GM20431 (cell line): Measurements from ENCODE around the gene RPL32.
"Not testable (repeated sequence)": the region's sequence is repeated elsewhere in the genome, so short reads cannot be mapped to it uniquely, and the experiment has no call there.

ENCODE experiments used
- in situ Hi-C: fragments of 300-500 bp; cut with MseI, MboI; formaldehyde crosslinking; loops from one replicate; pipeline ENCODE4 v1.15.0; 2020; ENCODE audit warnings: low sequenced_read_pairs; ENCODE audit not compliant: unreplicated experiment

Gene RPL32

DNA sequence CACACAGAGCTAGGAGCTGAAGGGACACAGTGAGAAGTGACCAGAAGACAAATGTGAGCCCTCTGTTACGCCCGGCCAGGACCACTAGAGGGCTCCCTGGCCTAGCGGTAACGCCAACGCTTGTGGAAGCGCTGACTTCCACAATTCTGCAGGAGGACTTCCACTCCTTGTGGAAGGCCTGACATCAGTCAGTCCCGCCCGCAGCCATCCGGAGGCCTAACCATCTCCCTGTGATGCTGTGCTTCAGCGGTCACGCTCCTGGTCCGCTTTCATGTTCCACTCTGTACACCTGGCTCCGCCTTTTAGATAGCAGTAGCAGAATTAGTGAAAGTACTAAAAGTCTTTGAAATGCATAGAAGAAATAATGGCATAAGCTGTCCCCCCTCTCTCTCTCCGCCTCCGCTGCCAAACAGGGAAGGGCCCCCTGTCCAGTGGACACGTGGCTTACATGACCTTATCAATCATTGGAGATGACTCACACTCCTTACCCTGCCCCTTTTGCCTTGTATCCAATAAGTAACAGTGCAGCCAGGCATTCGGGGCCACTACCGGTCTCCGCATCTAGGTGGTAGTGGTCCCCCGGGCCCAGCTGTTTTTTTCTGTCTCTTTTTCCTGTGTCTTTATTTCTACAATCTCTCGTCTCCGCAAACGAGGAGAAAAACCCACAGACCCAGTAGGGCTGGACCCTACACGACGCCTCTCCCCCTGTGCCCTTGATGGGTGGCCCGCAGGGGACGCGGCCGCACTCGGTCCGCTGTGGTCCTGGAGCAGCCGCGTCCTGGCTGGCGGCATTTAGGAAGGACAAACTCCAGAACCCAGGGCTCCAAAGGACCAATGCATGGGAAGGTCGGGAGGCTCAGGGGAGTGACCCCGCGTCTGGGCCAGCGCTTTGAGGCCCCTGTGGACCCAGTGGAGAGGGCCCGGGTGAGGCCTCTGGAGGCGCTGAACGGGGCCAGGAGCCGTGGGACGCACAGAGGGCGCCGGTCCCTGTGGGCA lies 27.0 kb upstream of the RPL32 start:
- in situ Hi-C loops = no loop called here

DNA sequence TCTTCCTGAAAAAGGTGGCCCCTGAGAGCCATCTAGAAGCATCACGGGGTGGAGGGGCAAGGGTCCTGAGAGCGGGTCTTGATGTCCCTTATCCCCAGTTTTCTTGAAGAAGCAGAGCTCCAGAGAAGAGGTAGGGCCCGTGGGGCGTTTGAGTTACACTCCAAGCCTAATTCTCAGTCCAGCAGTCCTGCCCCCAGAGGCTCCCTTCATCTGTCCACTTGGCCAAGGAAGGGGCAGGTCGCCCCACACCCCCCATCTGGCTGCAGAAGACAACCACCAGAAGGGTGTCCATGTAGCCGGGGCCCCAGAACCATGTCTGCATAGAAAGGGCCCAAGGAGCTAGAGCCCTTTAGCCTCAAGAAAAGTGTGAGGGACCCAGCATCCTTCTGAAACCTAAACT lies 25.5 kb upstream of the RPL32 start:
- in situ Hi-C loops = no loop called here

DNA sequence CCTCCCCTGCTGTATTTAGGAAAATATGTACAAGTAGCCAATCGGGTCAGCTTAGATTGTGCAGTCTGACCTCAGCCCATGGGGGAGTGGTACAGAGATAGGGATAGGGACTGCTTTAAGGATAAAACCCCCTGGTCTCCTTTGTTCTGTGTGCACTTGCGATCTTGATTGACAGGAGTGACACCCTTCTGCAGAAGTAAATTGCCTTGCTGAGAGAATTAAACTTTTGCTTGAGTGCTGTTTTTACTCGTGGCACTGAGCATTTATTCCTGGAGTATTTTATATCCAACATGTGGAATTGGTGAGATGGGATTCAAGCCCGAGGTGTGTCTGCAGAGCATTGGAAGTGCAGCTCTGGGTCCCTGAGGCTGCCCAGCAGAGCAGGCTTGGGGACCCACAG lies 23.9 kb upstream of the RPL32 start:
- in situ Hi-C loops = no loop called here

DNA sequence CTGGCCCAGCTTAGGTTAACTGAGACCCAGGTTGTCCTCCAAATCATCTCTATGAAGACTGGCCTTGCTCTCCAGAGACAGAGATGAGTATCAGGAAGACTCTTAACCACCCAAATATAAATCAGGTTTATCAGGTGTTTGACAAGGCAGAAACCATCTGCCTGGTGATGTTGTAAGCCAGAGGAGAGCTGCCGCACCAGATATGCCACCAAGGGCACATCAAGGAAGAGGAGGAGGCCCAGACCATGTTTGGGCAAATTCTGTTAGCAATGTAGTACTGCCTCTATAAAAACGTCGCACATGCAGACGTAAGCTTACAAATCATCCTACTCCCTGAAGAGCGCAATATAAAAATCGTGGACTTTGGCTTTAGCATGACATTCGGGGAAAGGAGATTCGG lies 21.0 kb upstream of the RPL32 start:
- in situ Hi-C loops = no loop called here

DNA sequence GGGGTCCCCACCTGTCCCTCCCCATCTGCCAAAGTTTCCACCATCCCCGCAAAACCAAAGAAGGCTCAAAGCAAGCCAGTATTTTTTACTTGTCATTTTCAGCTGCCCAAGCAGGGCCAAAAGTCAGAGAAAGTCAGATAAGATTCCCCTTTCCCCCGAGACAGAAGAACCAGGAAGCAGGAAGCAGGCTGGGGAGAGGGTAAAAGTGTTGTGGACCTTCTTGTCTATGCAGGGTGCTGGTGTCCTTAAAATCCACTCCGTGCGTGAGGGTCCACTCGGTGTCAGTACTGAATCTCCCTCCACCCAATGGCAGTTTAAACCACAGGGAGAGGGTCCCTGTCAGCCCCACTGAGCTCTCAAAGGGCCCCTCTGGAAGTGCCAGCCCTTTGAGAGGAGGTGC lies 20.2 kb upstream of the RPL32 start:
- in situ Hi-C loops = no loop called here

DNA sequence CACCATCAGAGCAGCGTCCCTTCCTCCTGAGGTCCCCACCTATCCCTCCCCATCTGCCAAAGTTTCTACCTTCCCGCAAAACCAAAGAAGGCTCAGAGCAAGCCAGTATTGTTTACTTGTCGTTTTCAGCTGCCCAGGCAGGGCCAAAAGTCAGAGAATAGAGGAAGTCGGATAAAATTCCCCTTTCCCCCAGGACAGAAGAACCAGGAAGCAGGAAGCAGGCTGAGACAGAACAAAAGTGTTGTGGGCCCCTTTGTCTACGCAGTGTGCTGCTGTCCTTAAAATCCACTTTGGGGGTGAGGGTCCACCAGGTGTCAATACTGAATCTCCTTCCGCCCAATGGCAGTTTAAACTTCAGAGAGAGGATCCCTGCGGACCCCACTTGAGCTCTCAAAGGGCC lies 18.5 kb upstream of the RPL32 start:
- in situ Hi-C loops = no loop called here

DNA sequence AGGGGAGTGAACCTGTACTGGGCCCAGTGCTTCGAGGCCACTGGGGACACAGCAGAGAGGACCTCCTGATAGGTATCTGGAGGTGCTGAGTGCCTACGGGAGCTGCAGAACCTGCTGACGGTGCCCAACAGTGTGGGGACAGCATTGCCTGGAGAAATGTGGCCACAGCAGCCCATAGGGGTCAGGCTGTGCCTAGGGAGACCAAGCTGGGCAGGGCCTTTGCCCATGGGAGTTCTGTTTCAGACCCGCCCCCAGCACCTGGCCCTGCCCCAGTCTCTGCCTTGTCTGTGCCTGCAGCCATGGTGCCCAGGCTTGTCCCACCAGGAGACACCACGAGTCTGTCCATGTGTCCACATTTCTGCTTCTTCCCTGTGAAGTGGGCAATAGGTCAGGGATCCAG lies 15.3 kb upstream of the RPL32 start:
- in situ Hi-C loops = no loop called here

DNA sequence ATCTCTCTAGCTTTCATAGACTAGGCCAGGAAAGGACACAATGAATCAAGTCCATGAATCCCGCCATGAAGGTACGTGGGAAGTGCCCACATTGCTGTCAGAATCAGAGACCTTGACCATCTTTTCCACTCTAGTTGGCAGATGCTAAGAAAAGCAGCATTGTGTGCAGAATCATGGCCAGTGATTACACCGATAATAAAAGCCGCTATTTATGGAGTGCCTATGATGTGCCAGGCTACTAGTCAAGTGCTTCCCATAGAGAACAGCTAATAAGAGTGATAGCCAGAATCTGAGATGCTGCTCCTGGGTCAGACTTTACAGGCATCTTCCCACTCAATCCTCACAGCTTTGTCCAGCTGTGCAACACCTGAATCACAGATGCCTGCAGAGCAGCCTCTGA lies 13.2 kb upstream of the RPL32 start:
- in situ Hi-C loops = no loop called here

DNA sequence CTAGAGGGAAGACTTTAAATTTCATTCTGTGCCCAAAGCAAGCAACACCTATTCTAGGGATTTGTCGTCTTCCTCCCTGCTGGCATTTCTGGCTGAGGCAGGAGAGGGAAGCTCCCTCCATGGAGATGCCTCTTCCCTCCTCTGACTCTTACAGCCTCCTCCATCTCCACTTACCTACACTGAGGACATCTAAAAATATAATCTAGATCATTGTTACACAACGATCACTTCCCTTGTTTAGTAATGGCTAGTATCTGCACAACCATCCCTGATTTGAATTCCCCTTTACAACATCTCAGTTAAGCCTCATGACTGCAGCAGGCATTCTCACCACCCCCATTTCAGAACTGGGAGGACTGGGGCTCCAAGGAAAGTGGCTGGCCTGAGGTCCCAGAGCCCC lies 12.5 kb upstream of the RPL32 start:
- in situ Hi-C loops = not testable (repeated sequence)

DNA sequence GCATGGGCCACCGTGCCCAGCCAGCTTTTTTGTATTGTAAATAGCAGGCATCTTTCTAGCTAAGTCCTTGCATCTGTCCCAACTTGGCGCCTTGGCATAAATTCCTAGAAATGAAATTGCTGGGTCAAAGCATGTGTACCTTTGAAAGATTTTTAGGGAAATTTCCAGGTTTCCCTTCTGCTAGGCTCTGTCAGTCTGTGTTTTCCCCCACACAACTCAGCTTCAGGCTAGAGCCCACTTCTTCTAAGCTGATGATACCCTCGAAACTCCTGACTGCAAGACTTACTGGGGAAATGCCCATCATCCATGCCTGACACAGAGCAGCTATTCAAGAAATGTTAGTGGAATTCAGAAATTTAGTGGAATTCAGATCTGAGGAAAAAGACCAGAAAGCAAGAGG lies 10.8 kb upstream of the RPL32 start:
- in situ Hi-C loops = no loop called here

DNA sequence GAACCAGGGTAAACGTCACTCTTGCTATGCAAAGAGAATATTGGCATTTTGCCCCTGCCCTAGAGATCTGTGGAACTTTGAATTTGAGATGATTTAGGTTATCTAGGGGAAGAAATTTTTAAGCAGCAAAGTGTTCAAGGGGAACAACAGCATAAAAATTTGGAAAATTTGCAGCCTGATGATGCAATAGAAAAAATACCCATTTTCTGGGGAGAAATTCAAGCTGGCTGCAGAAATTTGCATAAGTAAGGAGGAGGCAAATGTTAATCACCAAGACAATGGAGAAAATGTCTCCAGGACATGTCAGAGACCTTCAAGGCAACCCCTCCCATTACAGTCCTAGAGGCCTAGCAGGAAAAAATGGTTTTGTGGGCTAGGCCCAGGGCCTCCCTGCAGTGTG lies 4.4 kb upstream of the RPL32 start:
- in situ Hi-C loops = no loop called here

DNA sequence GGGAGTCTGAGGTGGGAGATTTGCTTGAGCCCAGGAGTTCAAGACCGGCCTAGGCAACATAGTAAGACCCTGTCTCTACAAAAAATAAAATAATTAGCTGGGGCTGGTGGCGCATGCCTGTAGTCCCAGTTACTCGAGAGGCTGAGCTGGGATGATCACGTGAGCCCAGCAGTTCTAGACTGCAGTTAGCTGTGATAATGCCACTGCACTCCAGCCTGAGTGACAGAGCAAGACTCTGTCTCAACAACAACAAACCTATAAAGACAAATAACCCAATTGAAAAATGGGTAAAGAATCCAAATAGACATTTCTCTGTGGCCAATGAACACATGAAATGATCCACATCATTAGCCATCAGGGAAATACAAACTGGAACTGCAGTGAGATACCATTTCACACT lies 1.1 kb upstream of the RPL32 start:
- in situ Hi-C loops = no loop called here

DNA sequence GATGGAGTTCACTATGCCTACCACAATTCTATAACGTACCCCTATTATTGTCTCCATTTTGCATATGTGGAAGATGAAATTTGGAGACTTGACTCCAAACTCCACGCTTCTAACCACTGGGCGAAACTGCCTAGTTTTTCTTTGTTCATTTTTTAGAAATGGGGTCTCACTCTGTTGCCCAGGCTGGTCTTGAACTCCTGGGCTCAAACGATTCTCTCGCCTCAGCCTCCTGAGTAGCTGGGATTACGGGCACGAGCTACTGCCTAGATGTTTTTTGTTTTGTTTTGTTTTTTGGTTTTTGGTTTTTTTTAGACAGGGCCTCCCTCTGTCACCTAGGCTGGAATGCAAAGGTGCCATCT lies 584 bp upstream of the RPL32 start:
- in situ Hi-C loops = no loop called here

DNA sequence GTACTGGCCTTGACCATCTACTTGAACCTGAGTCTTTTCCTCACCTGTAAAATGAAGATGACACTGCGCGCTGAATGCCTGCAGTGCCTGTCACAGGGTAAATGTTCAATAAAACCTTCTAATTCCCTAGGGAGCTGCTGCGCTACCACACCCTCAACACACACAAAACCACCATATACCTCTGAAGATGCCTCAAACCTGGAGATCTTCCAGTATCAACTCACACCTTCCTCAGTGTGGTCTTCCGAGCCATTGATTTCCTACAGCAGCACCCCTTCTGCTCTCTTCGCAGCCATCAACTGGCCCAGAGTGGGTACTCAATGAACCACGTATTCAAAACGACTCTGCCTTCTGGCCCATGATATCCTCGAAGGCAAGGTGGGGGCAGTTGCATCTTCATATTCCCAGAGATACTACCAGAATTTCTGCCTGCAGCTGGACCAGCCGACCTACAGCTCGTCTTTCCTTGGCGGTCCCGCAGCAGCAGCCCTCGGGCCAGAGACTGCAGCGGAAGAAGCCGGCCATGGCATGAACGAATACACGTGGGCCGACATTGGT lies 695 bp downstream of the RPL32 start:
- in situ Hi-C loops = no loop called here

DNA sequence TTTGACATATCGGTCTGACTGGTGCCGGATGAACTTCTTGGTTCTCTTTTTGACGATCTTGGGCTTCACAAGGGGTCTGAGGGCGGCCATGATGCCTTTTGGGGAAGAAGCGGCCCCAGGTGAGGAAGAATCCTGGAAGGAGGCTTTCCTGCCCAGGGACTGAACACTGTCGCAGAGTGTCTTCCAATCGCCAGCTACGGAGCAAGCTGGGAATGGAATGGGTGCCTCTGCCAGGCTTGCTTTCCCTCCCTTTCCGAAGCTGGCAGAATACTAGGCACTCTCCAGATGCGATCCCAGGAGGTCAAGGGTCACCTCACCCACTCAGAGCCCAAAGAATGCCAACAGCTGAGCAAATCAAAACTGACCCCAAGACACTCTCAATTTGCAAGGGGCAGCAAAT lies 1.2 kb downstream of the RPL32 start:
- in situ Hi-C loops = not testable (repeated sequence)

DNA sequence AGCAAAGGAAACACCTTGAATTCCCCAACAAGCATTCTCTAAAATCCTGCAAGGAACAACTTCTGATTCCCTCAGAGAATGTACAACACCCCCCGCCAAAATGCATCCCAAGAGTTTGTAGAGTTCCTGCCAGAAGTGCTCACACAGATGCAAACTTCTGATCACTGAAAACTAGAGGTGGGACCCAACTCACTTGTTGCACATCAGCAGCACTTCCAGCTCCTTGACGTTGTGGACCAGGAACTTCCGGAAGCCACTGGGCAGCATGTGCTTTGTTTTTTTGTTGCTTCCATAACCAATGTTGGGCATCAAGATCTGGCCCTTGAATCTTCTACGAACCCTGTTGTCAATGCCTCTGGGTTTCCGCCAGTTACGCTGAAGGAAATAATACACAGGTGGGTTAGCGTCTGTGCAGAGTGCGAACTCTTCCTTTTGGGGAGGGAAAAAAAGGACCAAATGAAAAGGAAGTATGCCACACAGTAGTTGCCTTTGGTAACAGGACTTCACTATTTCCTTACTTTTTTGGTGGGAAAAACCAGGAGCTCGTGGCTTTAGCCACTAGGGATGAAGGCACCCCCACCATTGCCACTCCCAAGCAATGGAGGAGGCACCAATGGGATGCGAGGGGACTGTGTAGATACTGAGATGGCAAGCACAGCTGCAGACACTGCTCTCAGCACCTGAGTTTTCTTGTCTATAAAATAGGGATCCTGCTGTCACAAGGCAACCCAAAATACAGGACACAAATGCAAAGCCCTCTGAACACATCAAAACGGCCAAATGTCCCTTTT lies 2.0 kb downstream of the RPL32 start:
- in situ Hi-C loops = no loop called here

DNA sequence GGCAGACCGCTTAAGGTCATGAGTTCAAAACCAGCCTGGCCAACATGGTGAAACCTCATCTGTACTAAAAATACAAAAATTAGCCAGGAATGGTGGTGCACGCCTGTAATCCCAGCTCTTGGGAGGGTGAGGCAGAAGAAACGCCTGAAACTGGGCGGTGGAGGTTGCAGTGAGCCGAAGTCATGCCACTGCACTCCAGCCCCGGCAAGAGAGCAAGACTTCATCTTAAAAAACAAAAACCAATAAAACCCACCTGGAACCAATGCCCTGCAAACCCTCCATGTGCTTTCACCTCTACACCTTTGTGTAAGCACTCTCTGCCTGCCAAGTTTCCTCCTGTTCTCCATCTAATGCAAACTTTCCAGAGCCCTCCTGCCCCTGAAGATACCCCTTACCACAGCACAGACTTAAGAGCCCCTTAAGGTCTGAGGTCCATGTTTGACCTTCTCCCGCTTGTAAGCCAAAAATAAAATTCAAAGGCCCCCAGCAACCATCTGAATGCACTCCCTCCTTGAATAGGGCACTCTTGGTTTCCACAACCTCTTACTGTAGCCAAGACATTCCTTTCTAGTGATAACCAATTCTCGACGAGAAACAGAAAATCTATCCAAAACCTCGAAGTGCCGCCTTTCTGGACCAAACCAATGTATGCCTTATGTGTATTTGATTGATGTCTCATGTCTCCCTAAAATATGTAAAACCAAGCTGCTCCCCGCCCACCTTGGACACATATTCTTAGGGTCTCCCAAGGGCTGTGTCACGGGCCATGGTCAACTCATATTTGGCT lies 3.0 kb downstream of the RPL32 start:
- in situ Hi-C loops = no loop called here

DNA sequence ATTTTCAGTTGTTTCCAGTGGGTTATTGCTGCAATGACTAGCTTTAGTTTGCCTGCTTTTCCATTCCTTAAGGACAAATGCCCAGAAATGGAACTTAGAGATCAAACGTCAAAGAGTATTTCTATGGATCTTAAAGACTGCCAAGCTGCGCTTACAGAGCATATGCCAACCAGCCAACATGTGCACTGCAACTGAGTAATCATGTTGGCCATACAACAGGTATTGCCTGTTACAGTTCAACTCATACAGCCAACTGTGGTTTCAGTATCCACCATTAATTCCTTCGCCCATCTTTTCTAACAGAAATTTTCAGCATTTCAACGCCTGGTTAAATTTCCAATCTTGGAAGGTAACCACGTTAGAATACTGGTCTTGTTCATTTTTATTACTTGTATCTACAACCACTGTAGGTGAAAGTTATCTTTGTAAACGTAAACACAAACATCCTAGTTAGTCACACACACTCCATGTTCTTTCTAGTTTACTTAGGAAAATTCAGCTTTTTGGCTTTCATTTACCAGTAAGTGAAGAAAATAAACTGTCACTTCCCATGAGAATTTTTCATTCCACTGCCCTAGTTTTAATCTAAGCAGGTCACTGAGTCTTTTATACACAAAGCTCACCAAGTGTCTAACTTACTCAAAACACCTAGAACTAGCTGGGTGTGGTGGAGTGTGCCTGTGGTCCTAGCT lies 3.9 kb downstream of the RPL32 start:
- in situ Hi-C loops = no loop called here

DNA sequence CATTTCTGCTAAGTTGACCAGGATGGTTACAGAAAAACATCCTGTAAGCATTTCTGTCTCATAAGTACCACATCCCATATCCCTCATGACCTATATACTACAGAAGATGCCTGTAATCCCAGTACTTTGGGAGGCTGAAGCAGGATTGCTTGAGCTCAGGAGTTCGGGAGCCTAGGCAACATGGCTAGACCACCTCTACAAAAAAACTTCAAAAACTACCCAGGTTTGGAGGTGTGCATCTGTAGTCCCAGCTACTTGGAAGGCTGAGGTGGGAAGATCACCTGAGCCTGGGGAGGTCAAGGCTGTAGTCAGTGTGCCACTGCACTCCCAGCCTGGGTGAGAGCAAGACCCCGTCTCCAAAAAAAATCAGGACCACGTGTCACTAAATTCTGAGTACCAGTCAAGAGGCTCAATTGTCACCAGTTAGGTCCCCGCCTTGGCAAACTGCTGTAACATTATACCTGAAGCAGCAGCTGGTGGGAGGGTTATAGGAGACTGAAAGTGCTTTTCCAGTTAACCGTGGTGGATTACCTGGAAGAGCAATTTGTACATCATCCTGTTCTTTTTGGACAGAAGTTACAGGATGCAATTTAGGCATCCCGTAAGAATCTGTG lies 6.2 kb downstream of the RPL32 start:
- in situ Hi-C loops = no loop called here
